ENCODE results near the gene NPC1L1. TPM values are rescaled to one million over a fixed set of nuclear protein-coding genes. Genes with fewer than 3 reads are reported as not detected.

Gene NPC1L1
- polyA plus RNA-seq (0.01 to 0.03 TPM in 2 of 3 replicates, not detected in the other), polyA minus RNA-seq (not detected in 3 replicates)
- polyA plus RNA-seq (2011; ENCODE audit: low read depth), result 0.16 TPM
- 0.02 TPM in 1 of 2 replicates, not detected in the other for polyA plus RNA-seq (2011; cell fraction: cytosol; rRNA removed)
- 0.03 TPM in 1 of 2 replicates, not detected in the other for polyA plus RNA-seq (2011; cell fraction: nucleus; rRNA removed)
- polyA plus RNA-seq (2012; ENCODE audit: low replicate concordance), result 0.02 and 0.37 TPM in 2 replicates
- not detected for polyA minus RNA-seq (2011; cell fraction: cytosol; rRNA and poly(A)+ RNA removed)
- not detected in 2 replicates for polyA minus RNA-seq (2011; cell fraction: nucleus; rRNA and poly(A)+ RNA removed)

- no peak within 1 kb of the TSS for H3K4me2 ChIP-seq (ENCODE audit: control insufficient read depth, extremely low read depth, insufficient read depth, low read depth, low read length)
- H2AFZ ChIP-seq (ENCODE audit: control insufficient read depth, low read length), result no peak within 1 kb of the TSS
- FAIRE-seq (no peak), DNase-seq (ENCODE audit: low read depth, low spot score) (no peak)
- no peaks in the 10 kb centered on the region for H3K79me2 ChIP-seq (ENCODE audit: control insufficient read depth, insufficient read depth, low read length)
- no peaks in the 10 kb centered on the region for H3K9me3 ChIP-seq (ENCODE audit: control insufficient read depth, low read depth, low read length)
- H3K4me1 ChIP-seq (ENCODE audit: control insufficient read depth, extremely low read depth, insufficient read depth, low read length), result peaks cover 23% of the 10 kb centered on the region
- H3K4me3 ChIP-seq (ENCODE audit: control insufficient read depth in 2 of 3, extremely low read depth in 1 of 3, insufficient read depth in 2 of 3, low read depth in 1 of 3, low read length in 3 of 3), result no peak within 1 kb of the TSS
- no peaks in the 10 kb centered on the region for H4K20me1 ChIP-seq (ENCODE audit: control insufficient read depth, extremely low read depth, insufficient read depth, low read length)
- H3K36me3 ChIP-seq (ENCODE audit: control insufficient read depth in 2 of 2, extremely low read depth in 1 of 2, insufficient read depth in 2 of 2, low read length in 2 of 2), result no peaks in the 10 kb centered on the region
- no peaks in the 10 kb centered on the region for H3K9me1 ChIP-seq (ENCODE audit: control insufficient read depth, extremely low read depth, insufficient read depth, low read length)
- H3K27me3 ChIP-seq (ENCODE audit: control insufficient read depth, extremely low read depth, insufficient read depth, low read length), result no peaks in the 10 kb centered on the region
- H3K9ac ChIP-seq (ENCODE audit: control insufficient read depth, extremely low read depth, insufficient read depth, low read length), result no peak within 1 kb of the TSS
- no peak for TF ChIP-seq EZH2 (IDR thresholded peaks at IDR 0.05; ENCODE audit: low read length)
- TF ChIP-seq CTCF (optimal IDR thresholded peaks at IDR 0.05 in 1 of 3, IDR thresholded peaks at IDR 0.05 in 1 of 3, conservative IDR thresholded peaks at IDR 0.05 in 1 of 3; ENCODE audit: extremely low read depth in 1 of 3, insufficient read depth in 2 of 3, low read length in 3 of 3), result no peak
- no peak within 1 kb of the TSS for H3K27ac ChIP-seq (ENCODE audit: control insufficient read depth, insufficient read depth, low read length)
- dilution Hi-C loops (cut with MboI; ENCODE audit: extremely low pct_ligation_motif_present, low sequenced_read_pairs), result no loop called here
These were observed at the start of gene NPC1L1 for GRCh38 chr7:44541028-44541869. Gene NPC1L1, minus strand, starts transcription at chr7:44541330. Its CDS starts 71 bp downstream, at chr7:44541259.

- Histone ChIP-seq H3K27ac (ENCODE audit: control insufficient read depth, insufficient read depth, low read length) (no peak overlapping the region), H3K9me1 (ENCODE audit: control insufficient read depth, extremely low read depth, insufficient read depth, low read length) (no peaks in the 10 kb centered on the region), H2AFZ (ENCODE audit: control insufficient read depth, low read length) (no peak overlapping the region), H3K79me2 (ENCODE audit: control insufficient read depth, insufficient read depth, low read length) (no peaks in the 10 kb centered on the region), H3K9me3 (ENCODE audit: control insufficient read depth, low read depth, low read length) (no peaks in the 10 kb centered on the region), H3K4me2 (ENCODE audit: control insufficient read depth, extremely low read depth, insufficient read depth, low read depth, low read length) (no peak overlapping the region), H3K9ac (ENCODE audit: control insufficient read depth, extremely low read depth, insufficient read depth, low read length) (no peak overlapping the region), H3K27me3 (ENCODE audit: control insufficient read depth, extremely low read depth, insufficient read depth, low read length) (no peaks in the 10 kb centered on the region), H3K36me3 (ENCODE audit: control insufficient read depth in 2 of 2, extremely low read depth in 1 of 2, insufficient read depth in 2 of 2, low read length in 2 of 2) (no peaks in the 10 kb centered on the region), H4K20me1 (ENCODE audit: control insufficient read depth, extremely low read depth, insufficient read depth, low read length) (no peaks in the 10 kb centered on the region), H3K4me3 (ENCODE audit: control insufficient read depth in 2 of 3, extremely low read depth in 1 of 3, insufficient read depth in 2 of 3, low read depth in 1 of 3, low read length in 3 of 3) (no peak overlapping the region), H3K4me1 (ENCODE audit: control insufficient read depth, extremely low read depth, insufficient read depth, low read length) (no peaks in the 10 kb centered on the region)
- FAIRE-seq, result no peak
- TF ChIP-seq CTCF (optimal IDR thresholded peaks at IDR 0.05 in 1 of 3, IDR thresholded peaks at IDR 0.05 in 1 of 3, conservative IDR thresholded peaks at IDR 0.05 in 1 of 3; ENCODE audit: extremely low read depth in 1 of 3, insufficient read depth in 2 of 3, low read length in 3 of 3) (no peak), EZH2 (IDR thresholded peaks at IDR 0.05; ENCODE audit: low read length) (no peak)
- DNase-seq (ENCODE audit: low read depth, low spot score), result no peak
- dilution Hi-C loops (cut with MboI; ENCODE audit: extremely low pct_ligation_motif_present, low sequenced_read_pairs), result no loop called here
These were observed 49.8 kb upstream of the NPC1L1 start for GRCh38 chr7:44590910-44591309.

All from keratinocyte (primary cell).